D721Med (cell line): Measurements from ENCODE around the gene PCDHGA12.

Experiments
- DNase-seq: peaks from one replicate; pipeline ENCODE4 v3.0.0; 2011; ENCODE audit warnings: low spot score; ENCODE audit not compliant: insufficient read length
- FAIRE-seq: peaks from 2 replicates; lab custom pipeline; 2011; peaks lifted over from hg19 to GRCh38; lab: Jason Lieb, UNC
- CTCF ChIP-seq: IDR thresholded peaks from 2 replicates; pipeline ENCODE4 v1.5.1; 2012; ENCODE audit warnings: mild to moderate bottlenecking, control low read depth; ENCODE audit not compliant: insufficient read depth; ENCODE audit errors: missing control alignments

The PCDHGA12 gene

GRCh38 chr5:141478321-141478945 lies 48.1 kb downstream of the PCDHGA12 start:
- TF ChIP-seq CTCF = no peak
- DNase-seq (no peak), FAIRE-seq (no peak)

- FAIRE-seq (no peak), DNase-seq (no peak)
- TF ChIP-seq CTCF = no peak
Measured at GRCh38 chr5:141479776-141480175, 49.5 kb downstream of the PCDHGA12 start.
